NT2/D1 (cell line): ENCODE data around the gene FN3K.
A peak's percentile ranks its signal among the peaks of the same experiment; 100 is the strongest.

Source experiments
- DNase-seq: peaks from one replicate; pipeline ENCODE4 v3.0.0-alpha.2; 2011; ENCODE audit warnings: low read depth, low spot score
- H3K27me3 ChIP-seq: 2 replicates; pipeline ENCODE4 v1.6.0; 2011; ENCODE audit warnings: mild to moderate bottlenecking; ENCODE audit not compliant: insufficient read length, insufficient read depth
- H3K36me3 ChIP-seq: 2 replicates; pipeline ENCODE4 v1.6.1; 2011; ENCODE audit warnings: mild to moderate bottlenecking, low read length, mixed read lengths; ENCODE audit not compliant: insufficient read depth, insufficient read length
- H3K4me1 ChIP-seq: 2 replicates; pipeline ENCODE4 v1.5.1; 2011; ENCODE audit not compliant: insufficient read depth, insufficient read length
- H3K4me3 ChIP-seq: 2 replicates; pipeline ENCODE4 v1.5.1; 2011; ENCODE audit warnings: low read depth; ENCODE audit not compliant: insufficient read length
- H3K9ac ChIP-seq: 2 replicates; pipeline ENCODE4 v1.6.0; 2011; ENCODE audit warnings: low read depth; ENCODE audit not compliant: insufficient read length
- H3K9me3 ChIP-seq: 2 replicates; pipeline ENCODE4 v1.5.1; 2011; ENCODE audit warnings: mild to moderate bottlenecking, low read length; ENCODE audit not compliant: insufficient read depth
- SUZ12 ChIP-seq: IDR thresholded peaks from 2 replicates; pipeline ENCODE4 v1.6.1; 2011; ENCODE audit not compliant: insufficient read length, insufficient read depth; ENCODE audit errors: extremely low read depth
- YY1 ChIP-seq: IDR thresholded peaks from 2 replicates; pipeline ENCODE4 v1.6.1; 2011; ENCODE audit not compliant: insufficient read length, insufficient read depth
- ZNF274 ChIP-seq: IDR thresholded peaks from 2 replicates; pipeline ENCODE4 v1.6.1; 2011; ENCODE audit warnings: mild to moderate bottlenecking, low read depth, low read length

The FN3K gene

GRCh38 chr17:82729479-82730260 is 5.7 kb upstream of the FN3K start:
- no peak for DNase-seq
- Histone ChIP-seq H3K27me3 (peaks cover under 1% of the 10 kb centered on the region), H3K4me3 (no peak overlapping the region), H3K9me3 (peaks cover 20% of the 10 kb centered on the region; the same call in 1 of the 2 replicates), H3K36me3 (peaks cover 51% of the 10 kb centered on the region), H3K9ac (no peak overlapping the region), H3K4me1 (no peaks in the 10 kb centered on the region)
- no peak for TF ChIP-seq YY1
- TF ChIP-seq ZNF274: no peak
- no peak for TF ChIP-seq SUZ12

GRCh38 chr17:82732118-82732743 is 3.2 kb upstream of the FN3K start:
- peaks cover 13% of the 10 kb centered on the region for H3K27me3 ChIP-seq
- peaks cover 39% of the 10 kb centered on the region for H3K36me3 ChIP-seq
- no peak overlapping the region for H3K9ac ChIP-seq
- peaks cover 20% of the 10 kb centered on the region; the same call in 1 of the 2 replicates for H3K9me3 ChIP-seq
- DNase-seq: no peak
- H3K4me3 ChIP-seq: no peak overlapping the region
- TF ChIP-seq SUZ12 (no peak), ZNF274 (no peak), YY1 (no peak)
- H3K4me1 ChIP-seq: peaks cover 3% of the 10 kb centered on the region

- Histone ChIP-seq H3K36me3 (peaks cover 35% of the 10 kb centered on the region), H3K4me3 (no peak overlapping the region), H3K9me3 (peaks cover 40% of the 10 kb centered on the region), H3K4me1 (peaks cover 3% of the 10 kb centered on the region), H3K9ac (peak overlapping the region; percentile 86), H3K27me3 (peaks cover 13% of the 10 kb centered on the region)
- no peak for DNase-seq
- TF ChIP-seq ZNF274 (no peak), YY1 (no peak), SUZ12 (no peak)
Measured at GRCh38 chr17:82736511-82737185, 1.2 kb downstream of the FN3K start.

GRCh38 chr17:82737967-82738877 is 2.8 kb downstream of the FN3K start:
- peaks cover 42% of the 10 kb centered on the region for H3K9me3 ChIP-seq
- TF ChIP-seq ZNF274 (no peak), YY1 (no peak)
- peaks cover 13% of the 10 kb centered on the region for H3K27me3 ChIP-seq
- peaks cover 3% of the 10 kb centered on the region for H3K4me1 ChIP-seq
- no peak for DNase-seq
- H3K36me3 ChIP-seq: peaks cover 31% of the 10 kb centered on the region
- no peak overlapping the region for H3K4me3 ChIP-seq
- H3K9ac ChIP-seq: no peak overlapping the region

GRCh38 chr17:82740906-82741759 is 5.7 kb downstream of the FN3K start:
- Histone ChIP-seq H3K4me1 (peaks cover 11% of the 10 kb centered on the region), H3K27me3 (peaks cover 3% of the 10 kb centered on the region), H3K9me3 (peaks cover 45% of the 10 kb centered on the region), H3K36me3 (peaks cover 30% of the 10 kb centered on the region), H3K4me3 (no peak overlapping the region), H3K9ac (no peak overlapping the region)
- no peak for DNase-seq
- TF ChIP-seq ZNF274 (no peak), SUZ12 (no peak), YY1 (no peak)
